GM21367 (cell line): ENCODE data around the gene ATXN7L1.

Experiments used
- ATAC-seq: cut with Tn5 transposase; IDR thresholded peaks from one replicate; pipeline ENCODE4 v1.9.1; 2021; ENCODE audit not compliant: unreplicated experiment

Gene ATXN7L1

DNA sequence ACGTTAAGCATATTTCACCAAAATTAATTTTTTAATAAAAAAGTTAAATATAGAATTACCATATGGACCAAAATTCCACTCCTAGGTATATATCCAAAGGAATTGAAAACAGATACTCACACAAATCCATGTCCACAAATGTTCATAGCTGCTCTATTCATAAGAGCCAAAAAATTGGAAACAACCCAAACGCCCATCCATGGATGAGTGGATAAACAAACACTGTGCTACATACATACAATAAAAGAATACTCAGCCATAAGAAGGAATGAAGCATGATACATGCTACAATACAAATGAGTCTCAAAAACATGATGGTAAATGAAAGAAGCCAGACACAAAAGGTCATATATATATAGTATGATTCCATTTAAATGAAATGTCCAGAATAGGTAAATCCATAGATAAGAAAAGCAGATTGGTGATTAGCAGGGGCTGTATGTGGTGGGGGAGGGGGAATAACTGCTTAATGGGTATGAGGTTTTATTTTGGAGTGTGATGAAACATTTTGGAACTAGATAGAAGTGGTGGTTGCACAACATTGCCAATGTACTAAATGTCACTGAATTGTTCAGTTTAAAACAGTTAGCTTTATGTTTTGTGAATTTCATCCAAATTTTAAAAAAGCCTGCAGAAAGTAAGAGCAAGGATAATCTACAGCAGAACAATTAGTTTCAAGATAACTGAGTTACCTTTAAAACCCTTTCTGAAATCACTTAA is 193.9 kb downstream of the ATXN7L1 start:
- ATAC-seq = no peak

DNA sequence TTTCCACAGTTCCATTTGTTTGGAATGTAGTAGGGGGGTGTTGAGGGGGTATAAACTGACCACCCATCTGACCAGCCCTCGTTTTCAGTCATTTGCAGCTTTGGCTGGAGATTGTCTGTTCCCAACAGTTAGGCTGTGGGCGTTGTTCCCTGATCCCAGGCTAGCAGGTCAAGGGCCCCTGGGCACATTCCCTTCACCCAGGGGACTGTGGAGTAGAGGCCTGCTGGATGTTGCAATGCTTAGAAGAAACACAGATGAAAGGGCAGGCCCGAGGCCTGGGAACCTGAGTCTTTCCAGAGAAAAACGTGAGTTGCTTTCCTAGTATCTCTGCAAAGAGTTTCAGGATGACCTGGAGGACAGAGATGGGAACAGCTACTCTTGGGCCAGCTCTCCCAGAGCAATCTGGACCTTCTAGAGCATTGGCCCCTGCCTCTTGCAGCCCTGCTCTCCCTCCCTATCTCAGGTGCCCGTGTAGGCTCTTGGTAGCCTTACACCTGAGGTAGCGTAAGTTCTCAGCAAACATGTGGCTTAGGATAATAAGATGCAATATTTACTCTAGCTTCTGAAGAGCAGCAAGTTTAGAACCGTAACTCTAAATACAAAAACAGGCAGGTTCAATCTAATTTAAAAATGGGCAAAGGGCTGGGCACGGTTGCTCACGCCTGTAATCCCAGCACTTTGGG is 195.8 kb downstream of the ATXN7L1 start:
- no peak for ATAC-seq

DNA sequence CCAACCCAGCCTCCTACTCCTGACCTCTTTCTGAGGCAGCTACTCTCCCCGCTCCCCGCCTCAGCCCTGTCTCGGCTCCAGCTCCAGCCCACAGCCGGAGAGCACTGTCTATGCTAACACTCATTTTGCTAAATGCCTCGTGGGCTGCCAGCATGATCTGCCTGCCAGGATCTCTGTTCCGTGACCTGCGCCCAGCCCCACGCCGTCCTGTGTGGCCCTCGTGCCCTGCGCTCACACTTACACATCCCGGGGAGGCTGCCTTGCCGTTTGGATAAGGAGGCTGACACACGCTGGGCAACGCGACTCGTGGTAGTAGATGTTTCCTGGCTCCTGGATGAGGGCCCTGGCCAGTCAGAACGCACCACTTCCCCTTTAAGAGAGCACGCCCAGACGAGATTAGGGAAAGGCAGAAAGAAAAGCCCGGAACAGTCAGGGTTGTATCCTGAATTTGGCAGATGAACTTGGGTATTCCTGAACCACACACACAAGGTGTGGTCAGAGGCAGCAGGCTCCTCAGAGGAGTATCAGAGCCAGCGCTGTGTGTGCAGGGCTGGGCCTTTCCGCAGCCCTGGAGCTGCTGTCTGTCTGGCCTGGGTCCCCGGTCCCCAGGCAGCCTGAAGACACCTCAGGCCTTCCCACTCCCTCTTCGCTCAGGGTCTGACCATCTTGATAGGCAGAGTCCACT is 197.4 kb downstream of the ATXN7L1 start:
- peak; percentile 48 for ATAC-seq

DNA sequence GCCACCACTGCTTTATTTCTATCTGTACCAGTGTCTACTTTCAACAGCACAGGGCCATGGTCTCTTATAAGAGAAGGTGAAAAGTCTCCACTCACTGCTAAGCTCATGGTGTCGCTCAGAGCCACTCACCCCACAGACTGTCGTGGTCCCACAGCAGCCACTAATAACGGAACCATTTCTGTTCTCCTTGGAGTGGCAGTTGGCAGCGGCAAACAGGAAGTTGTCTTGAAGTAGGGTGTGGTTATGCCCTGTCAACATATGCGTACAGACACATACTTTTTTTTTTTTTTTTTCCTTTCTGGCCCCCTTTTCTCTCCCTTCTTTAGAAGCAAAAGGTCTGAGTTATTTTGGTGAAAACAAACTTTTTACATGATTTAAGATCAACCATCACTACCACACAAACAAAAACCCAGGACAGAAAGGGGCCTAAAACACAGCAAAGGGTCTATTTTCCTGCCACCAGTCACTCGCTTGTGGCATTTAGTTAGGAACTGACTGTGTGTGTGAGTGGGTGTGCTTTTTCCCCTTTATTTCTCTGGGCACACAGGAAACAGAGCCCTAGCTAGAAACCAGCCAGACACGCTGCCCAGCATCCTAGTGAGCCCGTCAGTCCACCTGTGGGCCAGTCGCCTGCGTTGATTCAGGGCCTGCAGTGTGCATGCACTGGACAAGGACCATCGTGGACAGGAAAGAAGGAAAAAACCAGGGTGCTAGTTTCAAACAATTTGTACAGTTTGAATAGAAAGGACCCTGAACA is 198.4 kb downstream of the ATXN7L1 start:
- ATAC-seq = peak; percentile 56

DNA sequence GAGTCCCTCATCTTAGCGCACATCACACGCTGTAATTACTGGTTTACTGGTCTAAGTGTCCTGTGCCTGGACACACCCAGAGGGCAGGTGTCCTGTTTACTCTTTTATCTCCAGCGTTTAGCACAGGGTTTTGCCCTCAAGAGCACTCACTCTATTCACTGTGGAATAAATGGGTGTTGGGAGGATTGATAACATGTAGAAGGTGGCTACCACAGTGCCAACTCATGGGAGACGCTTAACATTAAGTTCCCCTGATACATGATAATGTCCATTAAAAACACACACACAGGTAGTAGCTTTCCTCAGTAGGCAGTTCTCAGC is 199.0 kb downstream of the ATXN7L1 start:
- no peak for ATAC-seq

DNA sequence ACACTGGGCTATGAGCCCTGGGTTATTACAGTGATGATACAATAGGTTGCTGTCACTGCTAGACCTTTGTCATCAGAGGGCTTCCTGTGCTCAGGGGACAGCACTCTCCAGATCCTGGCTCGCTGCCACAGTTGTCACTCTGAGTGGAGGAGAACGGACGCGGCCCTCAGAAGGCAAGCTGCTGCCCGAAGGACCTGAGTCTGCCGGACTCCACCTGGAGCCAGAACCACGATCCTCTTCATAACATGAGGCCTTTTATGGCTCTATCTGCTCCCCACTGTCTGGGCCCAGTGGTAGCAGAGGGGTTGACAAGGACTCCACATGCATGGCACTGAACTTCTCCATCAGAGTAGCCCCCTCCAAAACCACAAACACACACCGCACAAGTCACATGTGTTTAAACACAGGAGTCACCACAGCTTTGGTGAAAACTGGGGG is 200.4 kb downstream of the ATXN7L1 start:
- no peak for ATAC-seq

DNA sequence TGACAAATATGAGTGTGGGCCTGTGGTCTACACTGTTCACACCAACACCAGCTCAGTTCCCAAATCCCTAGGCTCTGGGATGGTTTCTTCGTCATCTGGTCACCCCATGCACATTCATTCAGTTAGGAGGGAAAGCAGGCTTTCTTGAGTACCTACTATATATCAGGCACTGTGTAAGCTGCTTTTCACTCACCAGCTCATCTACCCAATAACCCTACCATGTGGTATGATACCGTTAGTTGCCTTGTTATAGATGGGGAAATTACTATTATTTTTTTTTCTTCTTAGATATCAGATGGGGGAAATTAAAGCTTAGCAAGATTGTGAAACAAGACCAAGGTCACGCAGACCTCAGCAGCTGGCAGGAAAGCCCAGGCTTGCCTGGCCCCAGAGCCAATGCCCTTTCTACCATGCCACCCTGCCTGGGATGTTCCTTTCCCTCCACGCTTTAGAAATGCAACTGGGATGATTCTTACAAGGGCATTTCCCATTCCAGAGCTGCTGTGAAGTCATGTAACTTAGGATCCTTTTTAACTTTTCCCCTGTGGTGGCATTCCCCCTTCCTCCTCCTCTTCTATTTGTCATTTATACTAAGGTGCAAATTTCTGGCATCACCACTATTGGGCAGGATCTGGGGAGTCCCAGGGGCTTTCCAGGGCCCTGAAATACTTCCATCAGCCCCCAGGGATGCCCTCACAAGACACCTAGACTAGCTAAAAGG is 202.0 kb downstream of the ATXN7L1 start:
- ATAC-seq = no peak

DNA sequence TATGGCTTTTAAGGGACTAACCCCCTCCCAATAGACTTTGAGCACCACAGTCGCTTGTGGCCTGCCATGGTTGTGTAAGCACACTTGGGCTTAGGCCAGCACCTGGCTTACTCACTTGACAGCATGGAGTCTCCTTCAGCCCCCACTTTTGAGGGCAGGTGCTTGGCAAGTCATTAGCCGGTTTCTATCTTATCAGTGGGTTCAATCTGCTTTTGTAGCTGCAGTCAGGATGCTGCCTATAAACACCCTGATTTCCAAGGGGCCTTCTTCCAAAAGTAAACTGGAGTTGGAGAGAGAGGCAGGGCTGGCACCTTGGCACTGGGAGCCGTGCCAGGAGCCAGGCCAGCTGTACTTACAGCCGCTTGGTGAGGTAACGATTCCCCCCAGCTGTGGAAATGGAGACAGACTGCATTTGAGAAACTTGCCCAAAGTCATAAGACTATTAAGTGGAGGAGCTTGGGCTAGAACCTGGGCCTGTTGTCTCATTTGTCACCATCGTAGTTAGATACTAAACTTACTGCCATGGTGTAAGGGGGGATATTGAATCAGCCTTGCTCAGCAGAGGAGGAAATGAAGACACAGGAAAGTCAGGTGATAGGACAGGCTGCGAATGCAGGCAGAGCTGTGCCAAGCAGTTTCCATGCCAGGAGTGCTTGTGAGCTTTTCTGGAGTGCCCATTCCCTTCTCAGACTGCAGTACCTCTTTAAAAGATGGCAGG is 202.9 kb downstream of the ATXN7L1 start:
- ATAC-seq = no peak

DNA sequence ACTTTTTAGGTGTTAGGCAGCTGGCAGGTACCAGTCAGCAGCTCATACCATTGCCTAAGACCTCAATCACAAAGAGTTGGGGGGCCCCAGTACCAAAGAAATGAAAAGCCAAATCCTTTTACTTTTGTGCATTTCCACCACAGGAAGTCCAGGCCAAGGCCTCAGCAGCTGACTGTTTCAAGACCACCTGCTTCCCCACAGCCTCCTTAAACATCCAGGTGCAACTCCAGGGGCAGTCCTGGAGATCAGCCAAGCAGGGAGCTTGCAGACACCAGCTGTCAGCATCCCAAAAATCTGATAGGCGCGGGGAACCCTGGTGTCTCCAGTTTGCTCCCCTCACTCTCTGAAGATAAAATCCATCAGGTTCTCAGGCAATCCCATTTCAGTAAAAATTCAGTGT is 203.6 kb downstream of the ATXN7L1 start:
- ATAC-seq = no peak

DNA sequence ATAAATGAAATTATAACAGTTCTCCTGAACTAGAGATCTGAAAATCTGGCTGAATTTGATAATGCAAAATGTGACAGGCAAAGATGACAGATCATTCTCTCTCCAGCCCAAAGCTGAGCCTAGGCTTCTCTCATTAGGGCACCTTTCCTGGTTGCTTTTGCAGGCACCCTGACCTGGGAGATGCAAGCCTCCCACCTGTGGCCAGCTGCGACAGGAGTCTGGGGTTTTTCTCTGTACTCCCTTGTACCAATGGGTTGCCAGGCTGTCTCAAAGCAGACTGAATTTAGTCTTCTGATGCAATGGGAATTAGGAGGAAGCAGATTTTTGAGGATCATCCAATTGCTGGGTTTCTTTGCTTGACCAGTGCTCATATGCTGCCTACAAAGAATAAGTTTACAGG is 210.1 kb downstream of the ATXN7L1 start:
- ATAC-seq = no peak

DNA sequence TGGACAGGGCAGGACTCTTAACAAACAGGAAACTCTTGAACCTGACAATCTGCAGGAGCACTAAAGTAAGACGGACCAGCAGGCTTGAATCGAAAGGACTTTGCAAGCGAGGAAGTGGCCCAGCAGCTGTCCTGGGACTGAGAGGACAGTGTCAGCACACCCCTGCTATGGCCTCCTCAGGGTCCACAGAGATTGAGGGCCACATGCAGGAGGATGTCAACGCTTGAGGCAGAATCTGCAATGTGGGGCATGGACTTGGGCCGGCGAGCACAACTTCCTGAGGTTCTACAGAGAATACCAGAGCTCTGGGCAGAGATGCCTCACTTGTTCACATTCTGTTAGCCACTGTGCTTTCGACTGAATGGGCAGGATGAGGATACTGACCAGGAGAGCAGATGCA is 210.7 kb downstream of the ATXN7L1 start:
- ATAC-seq = no peak

DNA sequence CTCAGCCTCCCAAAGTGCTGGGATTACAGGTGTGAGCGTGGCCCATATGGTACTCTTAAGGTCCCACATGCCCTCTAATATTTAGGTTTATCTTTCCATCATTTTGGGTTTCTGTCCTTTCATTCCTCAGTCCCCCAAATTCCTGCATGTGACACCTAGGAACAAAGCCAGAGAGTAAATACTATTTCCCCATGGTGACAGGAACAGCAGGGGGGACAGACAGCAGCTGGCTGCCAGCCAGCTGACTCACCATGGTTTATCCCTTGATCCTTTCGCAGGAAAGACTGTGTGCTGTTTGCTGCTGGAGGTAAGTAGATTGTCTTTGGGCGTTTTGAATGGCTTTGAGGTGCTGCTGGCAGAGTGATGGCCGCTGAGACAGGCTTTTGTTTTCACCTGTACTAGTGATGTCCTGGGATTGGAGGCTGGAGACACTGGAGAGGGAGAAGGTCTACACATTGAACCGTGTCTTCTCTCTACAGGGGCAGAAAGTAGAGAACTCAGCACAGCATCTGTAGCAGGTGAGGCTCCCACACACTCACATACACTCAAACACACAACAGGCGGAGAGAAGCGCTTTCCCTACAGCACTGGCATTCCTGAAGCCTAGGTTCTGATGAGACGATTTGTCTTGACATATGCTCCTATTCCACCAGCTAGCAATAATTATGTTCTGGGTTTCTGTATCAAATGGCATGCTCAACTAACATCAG is 211.4 kb downstream of the ATXN7L1 start:
- no peak for ATAC-seq

DNA sequence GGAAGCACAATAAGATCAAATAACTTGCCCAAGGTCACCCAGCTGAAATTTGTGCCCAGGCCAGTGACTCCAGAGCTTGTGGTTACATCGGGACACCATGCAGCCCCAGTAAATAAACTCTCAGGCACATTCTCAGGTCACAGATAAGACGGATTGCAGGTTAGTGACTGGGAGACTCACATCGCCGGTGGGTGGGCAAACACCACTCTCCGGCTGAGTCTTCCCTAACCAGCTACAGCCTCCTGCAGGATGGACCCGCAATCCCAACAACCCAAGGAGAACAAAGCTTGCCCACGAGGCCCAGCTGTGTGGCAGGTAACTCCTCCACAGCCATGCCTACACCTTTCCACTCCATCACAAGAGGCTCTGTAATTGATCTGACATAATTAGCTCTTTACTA is 213.4 kb downstream of the ATXN7L1 start:
- no peak for ATAC-seq

DNA sequence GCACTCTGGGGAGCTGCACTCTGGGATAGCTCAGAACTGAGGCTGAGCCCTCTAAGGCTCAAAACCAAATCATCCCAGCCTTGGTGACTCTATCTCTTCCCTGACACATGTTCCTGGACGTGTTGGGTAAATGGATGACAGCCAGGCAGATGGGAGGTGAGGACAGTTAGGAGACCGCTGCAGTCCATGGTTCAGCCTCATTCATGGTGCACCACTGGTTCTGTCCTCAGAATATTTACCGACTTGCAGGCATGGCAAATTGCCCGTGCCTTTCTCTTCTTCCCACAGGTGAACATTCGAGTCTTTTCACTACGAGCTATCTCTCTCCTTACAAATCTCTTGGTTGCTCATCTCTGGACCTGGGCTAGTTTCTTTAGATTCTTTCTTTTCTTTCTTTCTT is 214.8 kb downstream of the ATXN7L1 start:
- ATAC-seq = no peak

DNA sequence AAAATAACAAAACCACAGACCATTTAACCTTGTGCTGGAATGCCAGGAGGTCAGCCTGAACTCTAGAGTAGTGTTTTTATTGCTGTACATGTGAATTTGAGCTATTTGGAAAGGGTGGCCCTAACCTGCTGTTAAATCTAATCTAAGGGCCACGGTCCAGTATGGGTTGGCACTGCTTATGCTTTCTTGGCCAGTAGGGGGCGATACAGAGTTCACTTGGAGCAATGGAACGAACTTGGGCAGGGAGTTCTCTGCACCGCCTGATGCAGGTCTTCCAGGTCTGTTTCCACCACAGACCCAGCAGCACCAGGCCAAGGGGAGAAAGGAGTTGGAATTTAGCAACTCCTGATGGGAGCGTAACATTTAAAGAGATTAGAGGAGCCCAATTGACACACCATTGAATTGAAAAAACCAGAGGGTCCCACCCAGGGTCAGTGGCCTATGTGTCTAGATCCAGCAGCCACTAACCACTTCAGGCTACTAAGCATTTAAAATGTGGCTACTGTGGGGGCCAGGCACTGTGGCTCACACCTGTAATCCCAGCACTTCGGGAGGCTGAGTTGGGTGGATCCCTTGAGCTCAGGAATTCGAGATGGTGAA is 219.4 kb downstream of the ATXN7L1 start:
- no peak for ATAC-seq

DNA sequence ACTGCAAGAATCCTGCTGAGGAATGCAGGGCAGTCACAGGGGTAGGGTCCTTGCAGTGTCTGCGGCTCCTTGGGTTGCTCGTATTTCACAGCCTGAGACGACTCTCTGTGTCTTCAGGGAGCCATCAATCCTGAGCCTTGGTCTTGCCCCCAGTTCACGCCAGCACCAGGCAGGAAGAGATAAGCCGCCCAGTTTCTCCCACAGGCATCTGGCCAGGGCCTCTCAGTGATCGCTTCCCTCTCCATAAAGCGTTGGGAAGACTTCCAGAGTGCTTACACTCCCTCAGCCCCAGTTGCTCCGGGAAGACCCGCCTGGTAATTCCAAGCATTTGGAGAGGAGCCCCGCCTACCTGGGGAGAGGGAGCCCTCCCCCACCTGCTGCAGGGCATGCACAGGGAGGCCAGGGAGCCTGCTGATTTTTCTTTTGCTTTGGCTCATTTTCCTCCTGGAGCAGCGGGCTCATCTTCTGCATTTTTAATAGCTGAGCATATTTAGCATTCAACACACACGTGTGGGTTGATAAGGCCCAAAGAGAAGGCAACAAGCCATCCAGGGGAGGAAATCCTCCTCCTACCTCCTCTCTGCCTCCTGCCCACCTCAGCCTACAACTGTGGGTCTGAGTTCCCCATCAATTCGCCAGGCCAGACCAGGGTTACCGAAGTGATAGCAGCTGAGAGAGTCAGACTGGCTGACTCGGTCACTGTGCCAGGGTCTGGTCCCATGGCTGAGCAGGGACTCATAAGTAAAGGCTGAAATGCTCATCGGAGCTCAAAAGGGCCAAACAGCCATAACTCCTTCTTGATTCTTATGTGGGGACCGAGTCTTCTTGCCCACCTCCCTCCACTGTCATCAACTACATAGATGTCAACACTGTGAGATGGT is 220.7 kb downstream of the ATXN7L1 start:
- no peak for ATAC-seq

DNA sequence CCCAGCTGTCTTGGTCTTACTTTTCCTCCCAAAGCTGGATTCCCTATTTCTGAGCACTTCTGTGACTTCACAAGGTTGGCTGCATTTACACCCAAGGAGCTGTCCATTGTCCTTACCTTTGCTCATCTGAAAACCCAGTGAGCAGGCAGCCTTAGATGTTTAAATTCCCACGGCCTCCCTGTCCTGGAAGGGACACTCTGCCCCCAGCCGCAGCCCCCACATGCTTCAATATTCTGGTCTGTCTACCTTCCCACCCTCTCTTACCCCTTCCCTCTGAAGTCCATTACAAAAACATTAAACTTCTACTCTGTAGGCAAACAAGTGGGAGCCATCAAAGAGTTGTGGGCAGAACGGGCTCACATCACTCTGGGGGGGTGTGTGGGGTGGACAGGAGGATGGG is 221.3 kb downstream of the ATXN7L1 start:
- no peak for ATAC-seq

DNA sequence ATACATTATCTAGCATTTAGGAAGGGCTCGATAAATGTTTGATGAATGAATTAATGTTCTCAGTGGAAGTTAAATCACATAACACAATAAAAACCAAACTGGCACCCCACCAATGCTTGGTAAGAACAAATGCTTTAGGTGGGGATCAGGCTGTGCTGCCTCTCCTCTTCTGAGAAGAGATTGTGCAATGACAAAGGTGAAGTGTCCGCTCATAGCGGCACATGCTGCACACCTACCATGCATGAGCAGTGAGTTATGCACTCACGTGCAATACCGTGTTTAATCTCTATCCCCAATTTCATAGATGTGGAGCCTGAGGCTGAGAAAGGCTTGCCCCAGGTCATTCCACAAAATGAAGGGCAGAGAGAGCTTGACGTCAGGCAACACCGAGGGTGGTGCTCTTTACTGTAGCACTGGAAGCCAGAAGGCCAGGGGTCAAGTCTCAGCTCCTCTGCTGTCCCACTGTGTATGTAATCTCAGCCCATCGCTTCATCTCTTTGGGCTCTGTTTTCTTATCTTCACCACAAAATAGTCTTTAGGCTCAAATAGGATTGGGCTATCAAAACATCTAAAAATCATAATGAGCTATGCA is 222.2 kb downstream of the ATXN7L1 start:
- no peak for ATAC-seq
